LNCaP clone FGC (cell line): ENCODE measurements around the gene C11orf42.
A peak's percentile ranks its signal among the peaks of the same experiment; 100 is the strongest.

Experiments used
- DNase-seq: peaks from one replicate; pipeline ENCODE4 v3.0.0-alpha.2; 2011; ENCODE audit warnings: low read depth
- H3K4me3 ChIP-seq: 2 replicates; pipeline ENCODE4 v1.5.1; 2011; ENCODE audit warnings: mild to moderate bottlenecking, low read depth, low read length, control low read depth
- CTCF ChIP-seq: IDR thresholded peaks from 2 replicates; pipeline ENCODE4 v1.5.1; 2012; ENCODE audit warnings: mild to moderate bottlenecking; ENCODE audit not compliant: control insufficient read depth, insufficient read depth; ENCODE audit errors: extremely low read depth

Gene C11orf42

GRCh38 chr11:6249770-6250555, 44.6 kb downstream of the C11orf42 start:
- no peak for TF ChIP-seq CTCF
- DNase-seq, result peak; percentile 45
- H3K4me3 ChIP-seq, result no peak overlapping the region

DNA sequence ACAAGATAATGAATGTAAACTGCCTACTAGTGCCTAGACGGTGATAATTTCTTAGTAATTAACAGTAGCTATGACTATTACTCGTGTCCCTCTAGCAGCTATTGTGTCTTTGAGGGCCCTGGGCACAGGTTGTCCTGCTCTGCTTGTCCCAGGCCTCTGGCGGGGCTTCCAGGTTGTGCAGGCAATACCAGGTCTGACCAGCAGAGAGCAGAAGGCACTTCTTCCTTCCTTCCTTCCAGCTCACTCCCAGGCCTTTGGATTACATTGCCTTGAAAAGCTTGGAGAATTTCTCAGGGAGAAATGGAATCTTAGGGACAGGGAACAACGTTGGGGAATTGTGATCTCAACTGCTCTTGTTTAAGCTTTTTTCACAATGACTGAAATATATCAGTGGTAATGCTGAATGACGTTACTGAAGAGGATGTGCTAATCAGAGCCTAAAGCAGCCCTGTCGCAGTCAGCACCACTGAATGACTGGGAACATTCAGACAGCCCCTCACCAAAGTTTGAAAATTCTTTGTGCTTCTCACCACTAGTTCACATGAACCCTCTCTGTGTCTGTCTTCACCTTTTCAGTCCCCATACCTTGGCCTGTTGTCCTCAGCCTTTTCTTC, 45.9 kb downstream of the C11orf42 start:
- TF ChIP-seq CTCF, result peak; percentile 78
- no peak overlapping the region for H3K4me3 ChIP-seq
- peak; percentile 41 for DNase-seq

GRCh38 chr11:6251990-6252473, 46.7 kb downstream of the C11orf42 start:
- peak; percentile 10 for DNase-seq
- no peak overlapping the region for H3K4me3 ChIP-seq
- no peak for TF ChIP-seq CTCF

DNA sequence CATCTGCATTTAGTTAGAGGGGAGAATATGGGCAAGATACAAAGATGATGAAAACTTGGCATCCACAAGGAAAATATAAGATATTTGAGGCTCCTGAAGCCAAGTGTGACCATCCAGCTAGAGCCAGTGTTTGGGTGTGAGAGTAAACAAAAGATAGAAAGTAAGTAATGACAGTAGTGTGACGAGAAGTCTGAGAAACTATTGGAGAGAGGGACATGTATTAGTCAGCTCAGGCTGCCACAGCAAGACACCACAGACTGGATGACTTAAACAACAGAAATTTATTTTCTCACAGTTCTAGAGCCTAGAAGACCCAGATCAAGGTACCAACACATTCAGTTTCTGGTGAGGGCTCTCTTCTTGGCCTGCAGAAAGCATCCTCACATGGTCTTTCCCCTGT, 47.8 kb downstream of the C11orf42 start:
- no peak for TF ChIP-seq CTCF
- no peak overlapping the region for H3K4me3 ChIP-seq
- no peak for DNase-seq

- no peak for TF ChIP-seq CTCF
- DNase-seq, result no peak
- no peak overlapping the region for H3K4me3 ChIP-seq
Observed at GRCh38 chr11:6258141-6258540, 52.8 kb downstream of the C11orf42 start.

DNA sequence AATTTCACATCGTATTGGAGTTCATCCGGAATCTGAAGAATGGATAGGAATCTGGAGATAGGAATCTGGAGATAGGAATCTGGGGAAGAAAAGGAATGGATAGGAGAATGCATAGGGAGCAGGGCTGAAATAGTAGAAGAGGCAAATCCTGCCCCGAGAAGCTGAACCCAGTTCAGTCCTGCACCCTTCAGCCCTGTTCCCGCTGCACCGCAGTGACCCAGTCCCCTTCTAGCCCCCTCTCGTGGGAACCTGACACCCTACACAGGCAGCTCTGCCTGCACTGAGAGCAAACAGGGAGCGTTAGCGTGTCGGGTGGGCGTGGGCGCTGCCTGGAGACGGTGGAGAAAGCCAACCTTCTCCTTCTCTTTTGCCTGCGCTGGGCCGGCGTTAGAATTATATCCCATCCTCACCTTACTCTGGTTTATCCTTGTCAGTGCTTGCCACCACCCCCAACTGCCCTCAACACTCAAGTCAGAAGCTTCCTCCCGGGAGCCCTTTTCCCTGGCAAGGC, 53.3 kb downstream of the C11orf42 start:
- DNase-seq, result no peak
- no peak overlapping the region for H3K4me3 ChIP-seq
- TF ChIP-seq CTCF, result no peak

GRCh38 chr11:6260207-6260726, 54.9 kb downstream of the C11orf42 start:
- no peak overlapping the region for H3K4me3 ChIP-seq
- DNase-seq, result no peak
- no peak for TF ChIP-seq CTCF
